MM.1S (cell line): ENCODE data around the gene MRPS15.
A peak's percentile ranks its signal among the peaks of the same experiment; 100 is the strongest.

Source experiments
- DNase-seq: peaks from one replicate; pipeline ENCODE4 v3.0.0-alpha.2; 2015
- H2AFZ ChIP-seq: fragments of 300-600 bp; sonication (generic); 2 replicates; pipeline ENCODE4 v1.6.0; 2016; ENCODE audit warnings: antibody characterized with exemption, low read length
- H3F3A ChIP-seq: fragments of 300-600 bp; sonication (generic); 2 replicates; pipeline ENCODE4 v1.6.1; 2016; ENCODE audit warnings: mild to moderate bottlenecking, antibody characterized with exemption, low read length, moderate library complexity, mixed read lengths; ENCODE audit not compliant: insufficient read depth
- H3K27ac ChIP-seq: fragments of 300-600 bp; sonication (generic); 2 replicates; pipeline ENCODE4 v1.5.1; 2016; ENCODE audit warnings: mild to moderate bottlenecking, low read length
- H3K27me3 ChIP-seq: fragments of 300-600 bp; sonication (generic); replicated peaks from 2 replicates; pipeline ENCODE4 v1.6.0; 2016; ENCODE audit warnings: low read length; ENCODE audit not compliant: insufficient read depth
- H3K36me3 ChIP-seq: fragments of 300-600 bp; sonication (generic); replicated peaks from 2 replicates; pipeline ENCODE4 v1.6.1; 2016; ENCODE audit warnings: mild to moderate bottlenecking, low read length, mixed read lengths; ENCODE audit not compliant: insufficient read depth
- H3K4me1 ChIP-seq: fragments of 300-600 bp; sonication (generic); 2 replicates; pipeline ENCODE4 v1.6.1; 2016; ENCODE audit warnings: low read length, mixed read lengths
- H3K4me2 ChIP-seq: fragments of 300-600 bp; sonication (generic); 2 replicates; pipeline ENCODE4 v1.6.0; 2016; ENCODE audit warnings: low read depth, low read length
- H3K4me3 ChIP-seq: fragments of 300-600 bp; sonication (generic); 2 replicates; pipeline ENCODE4 v1.5.1; 2016; ENCODE audit warnings: low read length, mixed read lengths
- H3K79me2 ChIP-seq: fragments of 300-600 bp; sonication (generic); 2 replicates; pipeline ENCODE4 v1.6.1; 2016; ENCODE audit warnings: mixed run types, low read length, mixed read lengths
- H3K9ac ChIP-seq: fragments of 300-600 bp; sonication (generic); 2 replicates; pipeline ENCODE4 v1.6.1; 2016; ENCODE audit warnings: low read length, mixed read lengths
- H3K9me2 ChIP-seq: fragments of 300-600 bp; sonication (generic); replicated peaks from 2 replicates; pipeline ENCODE4 v1.6.1; 2016; ENCODE audit warnings: mild to moderate bottlenecking, low read length, mixed read lengths; ENCODE audit not compliant: insufficient read depth
- H3K9me3 ChIP-seq: fragments of 300-600 bp; sonication (generic); replicated peaks from 2 replicates; pipeline ENCODE4 v1.6.1; 2016; ENCODE audit warnings: mild to moderate bottlenecking, low read length, mixed read lengths; ENCODE audit not compliant: insufficient read depth
- H4K20me1 ChIP-seq: fragments of 300-600 bp; sonication (generic); 2 replicates; pipeline ENCODE4 v1.6.1; 2016; ENCODE audit warnings: mild to moderate bottlenecking, low read length, moderate library complexity, mixed read lengths; ENCODE audit not compliant: insufficient read depth
- CTCF ChIP-seq: fragments of 300-600 bp; sonication (generic); IDR thresholded peaks from 2 replicates; pipeline ENCODE4 v1.5.1; 2016; ENCODE audit warnings: antibody characterized with exemption, low read length, mixed read lengths
- EZH2 ChIP-seq: fragments of 300-600 bp; sonication (generic); optimal IDR thresholded peaks from 2 replicates; pipeline ENCODE3; 2017; ENCODE audit warnings: low read depth, mild to moderate bottlenecking, antibody characterized with exemption, low read length, mixed read lengths
- EZH2phosphoT487 ChIP-seq: fragments of 300-600 bp; sonication (generic); IDR thresholded peaks from 2 replicates; pipeline ENCODE4 v1.6.1; 2018; ENCODE audit warnings: antibody characterized with exemption, low read length

MRPS15 gene

GRCh38 chr1:36425791-36426190 lies 38.4 kb downstream of the MRPS15 start:
- H3K9me3 ChIP-seq: no peaks in the 10 kb centered on the region
- H3K4me3 ChIP-seq: no peak overlapping the region
- H3K9ac ChIP-seq: no peak overlapping the region
- H3F3A ChIP-seq: no peaks in the 10 kb centered on the region
- H3K27ac ChIP-seq: no peak overlapping the region
- H3K4me1 ChIP-seq: no peaks in the 10 kb centered on the region
- H3K9me2 ChIP-seq: no peaks in the 10 kb centered on the region
- no peaks in the 10 kb centered on the region for H3K36me3 ChIP-seq
- H3K27me3 ChIP-seq: no peaks in the 10 kb centered on the region
- H3K4me2 ChIP-seq: no peak overlapping the region
- TF ChIP-seq EZH2phosphoT487: no peak
- no peak for TF ChIP-seq CTCF
- no peak for DNase-seq
- no peaks in the 10 kb centered on the region for H4K20me1 ChIP-seq
- H2AFZ ChIP-seq: no peak overlapping the region
- no peaks in the 10 kb centered on the region for H3K79me2 ChIP-seq

- TF ChIP-seq CTCF (no peak), EZH2 (no peak), EZH2phosphoT487 (no peak)
- H3K4me2 ChIP-seq: no peak overlapping the region
- no peak overlapping the region for H3K4me3 ChIP-seq
- no peak overlapping the region for H3K9ac ChIP-seq
- no peaks in the 10 kb centered on the region for H4K20me1 ChIP-seq
- no peaks in the 10 kb centered on the region for H3K27me3 ChIP-seq
- no peak overlapping the region for H2AFZ ChIP-seq
- no peak for DNase-seq
- H3K4me1 ChIP-seq: peaks cover 5% of the 10 kb centered on the region
- no peak overlapping the region for H3K27ac ChIP-seq
- H3K36me3 ChIP-seq: no peaks in the 10 kb centered on the region
- no peaks in the 10 kb centered on the region for H3F3A ChIP-seq
- no peaks in the 10 kb centered on the region for H3K79me2 ChIP-seq
- no peaks in the 10 kb centered on the region for H3K9me2 ChIP-seq
- H3K9me3 ChIP-seq: no peaks in the 10 kb centered on the region
Measured at GRCh38 chr1:36421649-36422048, 42.5 kb downstream of the MRPS15 start.

- no peak overlapping the region for H3K27ac ChIP-seq
- H3K36me3 ChIP-seq: no peaks in the 10 kb centered on the region
- no peak overlapping the region for H3K9ac ChIP-seq
- H3K9me3 ChIP-seq: no peaks in the 10 kb centered on the region
- no peaks in the 10 kb centered on the region for H3K27me3 ChIP-seq
- peaks cover 5% of the 10 kb centered on the region for H3K4me1 ChIP-seq
- TF ChIP-seq EZH2phosphoT487: no peak
- TF ChIP-seq CTCF: peak; percentile 95
- H2AFZ ChIP-seq: peak overlapping the region; percentile 37; the same call in 1 of the 2 replicates
- H3K9me2 ChIP-seq: no peaks in the 10 kb centered on the region
- peak overlapping the region; percentile 12; the same call in 1 of the 2 replicates for H3K4me2 ChIP-seq
- no peaks in the 10 kb centered on the region for H4K20me1 ChIP-seq
- peak; percentile 73 for DNase-seq
- no peaks in the 10 kb centered on the region for H3K79me2 ChIP-seq
- H3K4me3 ChIP-seq: no peak overlapping the region
- no peaks in the 10 kb centered on the region for H3F3A ChIP-seq
Measured at GRCh38 chr1:36420836-36421317, 43.3 kb downstream of the MRPS15 start.
